Measurements from ENCODE around the gene GPR75.

Gene GPR75

DNA sequence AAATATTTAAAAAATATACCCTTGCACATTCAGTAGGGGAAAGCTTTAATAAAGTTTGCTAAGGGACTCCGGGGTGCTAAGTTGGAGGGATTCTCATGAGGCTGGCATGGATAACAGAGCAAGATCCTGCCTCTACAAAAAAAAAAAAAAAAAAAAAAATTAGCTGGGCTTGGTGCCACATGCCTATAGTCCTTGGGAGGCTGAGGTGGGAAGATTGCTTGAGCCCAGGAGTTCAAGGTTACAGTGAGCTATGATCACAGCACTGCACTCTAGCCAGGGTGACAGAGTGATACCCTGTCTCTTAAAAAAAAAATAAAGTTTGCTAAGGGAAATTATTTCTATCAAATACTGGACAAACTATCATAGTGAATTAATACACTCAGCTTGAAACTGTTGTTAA, 17.3 kb upstream of the GPR75 start:
- TF ChIP-seq, protein P1, sequence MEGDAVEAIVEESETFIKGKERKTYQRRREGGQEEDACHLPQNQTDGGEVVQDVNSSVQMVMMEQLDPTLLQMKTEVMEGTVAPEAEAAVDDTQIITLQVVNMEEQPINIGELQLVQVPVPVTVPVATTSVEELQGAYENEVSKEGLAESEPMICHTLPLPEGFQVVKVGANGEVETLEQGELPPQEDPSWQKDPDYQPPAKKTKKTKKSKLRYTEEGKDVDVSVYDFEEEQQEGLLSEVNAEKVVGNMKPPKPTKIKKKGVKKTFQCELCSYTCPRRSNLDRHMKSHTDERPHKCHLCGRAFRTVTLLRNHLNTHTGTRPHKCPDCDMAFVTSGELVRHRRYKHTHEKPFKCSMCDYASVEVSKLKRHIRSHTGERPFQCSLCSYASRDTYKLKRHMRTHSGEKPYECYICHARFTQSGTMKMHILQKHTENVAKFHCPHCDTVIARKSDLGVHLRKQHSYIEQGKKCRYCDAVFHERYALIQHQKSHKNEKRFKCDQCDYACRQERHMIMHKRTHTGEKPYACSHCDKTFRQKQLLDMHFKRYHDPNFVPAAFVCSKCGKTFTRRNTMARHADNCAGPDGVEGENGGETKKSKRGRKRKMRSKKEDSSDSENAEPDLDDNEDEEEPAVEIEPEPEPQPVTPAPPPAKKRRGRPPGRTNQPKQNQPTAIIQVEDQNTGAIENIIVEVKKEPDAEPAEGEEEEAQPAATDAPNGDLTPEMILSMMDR (IDR thresholded peaks at IDR 0.05; ENCODE audit: control extremely low read depth, extremely low read depth, low read depth, missing control alignments): no peak
- DNase-seq (ENCODE audit: extremely low spot score): no peak
- CTCF ChIA-PET: interaction anchor here (1.0 to 1.2 kb wide), 2 partner anchors 56 to 230 kb away, joined by 3 to 5 read pairs; no protein-coding TSS in a partner anchor
- POLR2A ChIA-PET: no interaction called here

GRCh38 chr2:53874401-53874950, 14.7 kb upstream of the GPR75 start:
- CTCF ChIA-PET: interaction anchor here (1.0 to 1.6 kb wide), 3 partner anchors 7 to 13 kb away, joined by 3 to 5 read pairs (median 4); no protein-coding TSS in a partner anchor

GRCh38 chr2:53867773-53868172, 8.0 kb upstream of the GPR75 start:
- no peak for DNase-seq (ENCODE audit: extremely low spot score)
- TF ChIP-seq, protein P1 (IDR thresholded peaks at IDR 0.05; ENCODE audit: control extremely low read depth, extremely low read depth, low read depth, missing control alignments): no peak
- ChIA-PET POLR2A (no interaction called here), CTCF (interaction anchor here (1.2 kb wide), 1 partner anchor 7 kb away, joined by 5 read pairs; no protein-coding TSS in a partner anchor)

More at GRCh38 chr2:53874401-53874950, 14.7 kb upstream of the GPR75 start:
- POLR2A ChIA-PET: no interaction called here
- no peak for DNase-seq (ENCODE audit: extremely low spot score)
- TF ChIP-seq, protein P1 (IDR thresholded peaks at IDR 0.05; ENCODE audit: control extremely low read depth, extremely low read depth, low read depth, missing control alignments): no peak

DNA sequence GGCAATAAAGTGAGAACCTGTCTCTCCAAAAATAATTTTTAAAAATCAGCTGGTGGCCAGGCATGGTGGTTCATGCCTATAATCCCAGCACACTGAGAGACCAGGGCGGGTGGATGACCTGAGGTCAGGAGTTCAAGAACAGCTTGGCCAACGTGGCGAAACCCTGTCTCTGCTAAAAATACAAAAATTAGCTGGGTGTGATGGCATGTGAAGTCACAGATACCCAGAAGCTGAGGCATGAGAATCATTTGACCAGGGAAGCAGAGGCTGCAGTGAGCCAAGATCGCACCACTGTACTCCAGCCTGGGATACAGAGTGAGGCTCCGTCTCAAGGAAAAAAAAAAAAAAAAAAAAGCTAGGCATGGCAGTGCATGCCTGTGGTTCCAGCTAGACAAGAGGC, 7.4 kb upstream of the GPR75 start:
- DNase-seq (ENCODE audit: extremely low spot score): no peak
- CTCF ChIA-PET: interaction anchor here (1.2 kb wide), 1 partner anchor 8 kb away, joined by 5 read pairs; no protein-coding TSS in a partner anchor
- POLR2A ChIA-PET: no interaction called here
- TF ChIP-seq, protein P1 (IDR thresholded peaks at IDR 0.05; ENCODE audit: control extremely low read depth, extremely low read depth, low read depth, missing control alignments): no peak

- CTCF ChIA-PET: no interaction called here
- DNase-seq (ENCODE audit: extremely low spot score): no peak
- POLR2A ChIA-PET: no interaction called here
- TF ChIP-seq, protein P1 (IDR thresholded peaks at IDR 0.05; ENCODE audit: control extremely low read depth, extremely low read depth, low read depth, missing control alignments): no peak
Measured at GRCh38 chr2:53865962-53866361, 6.2 kb upstream of the GPR75 start.

- DNase-seq (ENCODE audit: extremely low spot score): no peak
- TF ChIP-seq, protein P1 (IDR thresholded peaks at IDR 0.05; ENCODE audit: control extremely low read depth, extremely low read depth, low read depth, missing control alignments): no peak
- ChIA-PET POLR2A (no interaction called here), CTCF (no interaction called here)
Measured at GRCh38 chr2:53865264-53865663, 5.5 kb upstream of the GPR75 start.

All from GM10248 (cell line).